Kidney capillary endothelial cell (primary cell): ENCODE measurements around the gene ITGA1.
"Not testable (repeated sequence)": the region's sequence is repeated elsewhere in the genome, so short reads cannot be mapped to it uniquely, and the experiment has no call there.

ENCODE experiments used
- DNase-seq: peaks from one replicate; pipeline ENCODE4 v3.0.0-alpha.2; 2018; ENCODE audit warnings: low spot score

Gene ITGA1

GRCh38 chr5:52865991-52866390 is 78.3 kb downstream of the ITGA1 start:
- not testable (repeated sequence) for DNase-seq

GRCh38 chr5:52867809-52868208 is 80.1 kb downstream of the ITGA1 start:
- DNase-seq, result peak; percentile 26

GRCh38 chr5:52868417-52868816 is 80.7 kb downstream of the ITGA1 start:
- no peak for DNase-seq

GRCh38 chr5:52869391-52869790 is 81.7 kb downstream of the ITGA1 start:
- no peak for DNase-seq

GRCh38 chr5:52870448-52870847 is 82.7 kb downstream of the ITGA1 start:
- DNase-seq, result peak; percentile 63

GRCh38 chr5:52875827-52876226 is 88.1 kb downstream of the ITGA1 start:
- DNase-seq, result peak; percentile 19

- no peak for DNase-seq
Measured at GRCh38 chr5:52876456-52876855, 88.7 kb downstream of the ITGA1 start.

- no peak for DNase-seq
Measured at GRCh38 chr5:52878656-52879055, 90.9 kb downstream of the ITGA1 start.

- no peak for DNase-seq
Measured at GRCh38 chr5:52880541-52880940, 92.8 kb downstream of the ITGA1 start.

GRCh38 chr5:52881468-52881867 is 93.8 kb downstream of the ITGA1 start:
- no peak for DNase-seq

GRCh38 chr5:52883110-52883509 is 95.4 kb downstream of the ITGA1 start:
- DNase-seq, result no peak

GRCh38 chr5:52884453-52884852 is 96.7 kb downstream of the ITGA1 start:
- no peak for DNase-seq

GRCh38 chr5:52885614-52886013 is 97.9 kb downstream of the ITGA1 start:
- DNase-seq, result no peak

- no peak for DNase-seq
Measured at GRCh38 chr5:52886206-52886605, 98.5 kb downstream of the ITGA1 start.

GRCh38 chr5:52887066-52887465 is 99.3 kb downstream of the ITGA1 start:
- DNase-seq, result no peak

GRCh38 chr5:52888363-52888762 is 100.6 kb downstream of the ITGA1 start:
- DNase-seq, result no peak

GRCh38 chr5:52892242-52892878 is 104.6 kb downstream of the ITGA1 start:
- no peak for DNase-seq

- DNase-seq, result peak; percentile 44
Measured at GRCh38 chr5:52893105-52893504, 105.4 kb downstream of the ITGA1 start.

- no peak for DNase-seq
Measured at GRCh38 chr5:52893863-52894262, 106.1 kb downstream of the ITGA1 start.

- DNase-seq, result no peak
Measured at GRCh38 chr5:52894451-52894850, 106.7 kb downstream of the ITGA1 start.

- no peak for DNase-seq
Measured at GRCh38 chr5:52895075-52895474, 107.4 kb downstream of the ITGA1 start.

GRCh38 chr5:52895572-52896413 is 108.1 kb downstream of the ITGA1 start:
- no peak for DNase-seq

GRCh38 chr5:52896534-52897237 is 109.0 kb downstream of the ITGA1 start:
- DNase-seq, result no peak
